Measurements from ENCODE around the gene DMKN.

The DMKN gene

GRCh38 chr19:35522745-35523327, 9.4 kb upstream of the DMKN start:
- no peak for DNase-seq

DNA sequence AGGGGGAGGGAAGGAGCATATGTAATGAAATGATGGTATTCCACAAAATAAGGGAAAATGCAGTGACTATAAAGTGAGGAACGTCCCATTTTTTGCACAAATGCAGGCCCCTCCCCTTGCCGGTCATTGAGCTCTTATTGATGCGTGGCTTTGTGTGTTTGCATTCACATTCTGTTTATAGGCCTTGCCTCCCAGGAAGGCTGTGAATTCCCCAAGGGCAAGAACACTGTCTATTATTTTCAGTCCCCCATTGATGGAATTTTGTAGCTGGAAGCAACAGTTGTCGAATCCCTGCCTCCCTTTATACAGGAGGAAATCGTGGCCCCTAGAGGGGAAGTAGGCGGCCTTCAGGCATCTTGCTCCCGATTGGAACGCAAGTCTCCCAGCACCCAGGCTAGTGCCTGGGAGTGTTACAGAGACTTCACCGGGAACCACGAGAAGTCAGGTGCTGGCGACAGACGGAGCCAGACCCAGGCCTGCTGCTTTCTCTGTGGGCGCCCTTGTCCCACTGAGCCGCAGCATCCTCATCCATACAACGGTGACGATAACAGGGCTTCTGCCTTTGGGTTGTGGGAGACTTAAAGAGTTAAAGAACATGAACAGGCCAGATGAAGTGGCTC, 7.8 kb upstream of the DMKN start:
- no peak for DNase-seq

DNA sequence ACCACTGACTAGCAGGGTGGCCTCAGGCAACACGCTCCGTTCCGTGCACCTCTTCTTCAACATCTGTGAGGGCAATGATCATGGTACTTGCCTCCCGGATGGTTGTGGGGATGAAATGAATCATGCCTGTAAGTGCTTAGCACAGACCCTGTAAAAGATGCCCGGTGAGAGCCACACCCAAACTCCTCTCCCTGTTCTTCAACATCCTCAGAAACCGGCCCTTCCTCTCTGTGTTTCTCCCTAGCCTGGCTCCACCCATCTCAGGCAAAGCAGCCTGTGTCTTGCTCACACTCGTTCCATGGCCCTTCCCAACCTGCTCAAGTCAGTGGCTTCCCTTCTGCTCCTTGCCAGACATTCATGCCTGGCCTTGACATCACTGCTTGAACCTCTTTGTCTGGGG, 5.8 kb upstream of the DMKN start:
- no peak for DNase-seq

GRCh38 chr19:35518313-35518712, 4.9 kb upstream of the DMKN start:
- no peak for DNase-seq

DNA sequence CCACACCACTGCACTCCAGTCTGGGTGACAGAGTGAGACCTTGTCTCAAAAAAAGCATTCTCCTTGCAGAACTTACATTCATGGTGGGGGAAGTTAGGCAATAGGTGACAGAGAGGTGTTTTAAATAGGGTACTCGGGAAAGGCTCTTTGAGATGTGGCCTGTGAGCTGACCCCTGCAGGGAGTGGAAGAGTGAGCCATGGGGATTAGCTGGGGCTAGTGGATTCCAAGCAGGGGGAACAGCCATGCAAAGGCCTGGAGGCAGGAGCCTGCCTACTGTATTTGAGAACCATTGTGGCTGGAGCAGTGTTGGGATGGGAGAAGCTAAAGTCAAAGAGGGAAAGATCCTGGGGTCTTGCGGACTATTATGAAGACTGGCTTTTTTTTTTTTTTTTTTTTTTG, 3.9 kb upstream of the DMKN start:
- DNase-seq = no peak

GRCh38 chr19:35516310-35516709, 2.9 kb upstream of the DMKN start:
- DNase-seq = no peak

DNA sequence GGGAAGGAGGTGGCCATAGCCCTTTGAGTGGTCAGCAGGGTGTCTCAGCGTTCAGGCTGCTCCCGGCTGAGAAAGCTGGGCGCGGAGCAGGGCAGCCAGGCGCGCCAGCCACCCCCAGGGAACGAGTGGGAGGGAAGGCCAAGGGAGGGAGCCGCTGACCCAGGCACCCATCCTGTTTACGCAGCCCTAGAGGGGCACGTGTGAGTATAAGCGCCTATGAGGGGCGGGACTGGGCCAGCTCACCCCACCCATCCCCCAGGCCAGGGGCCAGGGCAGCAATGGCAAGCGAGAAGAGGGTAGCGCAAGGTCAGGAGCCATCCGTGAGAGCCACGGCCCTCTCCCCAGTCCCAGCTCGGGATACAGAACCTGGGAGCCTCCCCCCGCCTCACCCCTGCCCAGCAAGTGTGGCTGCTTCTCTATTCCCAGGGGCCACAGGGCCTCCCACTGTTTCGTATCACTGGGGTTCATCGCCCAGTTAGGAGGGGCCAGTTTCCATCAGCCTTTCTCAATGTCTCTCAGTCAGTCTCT, 897 bp upstream of the DMKN start:
- no peak for DNase-seq

DNA sequence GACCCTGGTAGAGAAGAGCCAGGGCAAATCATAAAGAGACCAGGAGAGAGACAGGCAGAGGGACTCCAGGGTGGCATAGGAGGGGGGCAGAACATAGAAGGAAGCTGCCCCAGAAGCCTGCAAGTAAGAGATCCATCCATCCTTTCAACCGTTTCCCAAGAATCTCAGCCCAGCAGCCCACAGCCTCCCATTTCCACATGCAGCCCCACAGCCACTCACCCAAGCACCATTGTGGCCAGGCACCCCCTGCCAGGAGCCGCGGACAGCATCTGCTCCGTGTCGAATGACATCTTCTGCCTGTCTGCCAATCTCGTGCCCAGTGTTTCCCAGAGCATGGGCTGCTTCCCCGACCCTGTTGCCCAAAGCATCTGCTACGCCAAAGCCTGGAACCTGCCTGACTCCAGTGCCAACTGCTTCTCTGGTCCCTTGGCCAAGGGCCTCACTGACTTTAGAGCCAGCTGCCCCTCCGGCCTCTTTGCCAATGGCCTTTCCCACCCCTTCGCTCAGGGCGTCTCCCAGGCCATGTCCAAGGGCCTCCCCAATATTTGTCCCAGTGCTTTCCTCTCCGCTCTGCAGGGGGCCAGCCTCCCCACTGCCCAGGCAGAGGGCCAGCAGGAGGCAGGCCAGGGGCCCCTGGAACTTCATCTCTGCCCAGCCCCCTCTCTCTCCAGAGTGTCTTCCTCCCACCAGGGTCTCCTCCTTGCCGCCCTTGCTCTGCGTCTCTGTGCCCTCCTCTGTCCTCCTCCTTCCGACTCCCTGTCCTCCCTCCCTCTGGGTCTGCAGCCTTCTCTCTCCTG, 420 bp downstream of the DMKN start:
- no peak for DNase-seq

- no peak for DNase-seq
These were observed 2.1 kb downstream of the DMKN start for GRCh38 chr19:35511337-35511736.

DNA sequence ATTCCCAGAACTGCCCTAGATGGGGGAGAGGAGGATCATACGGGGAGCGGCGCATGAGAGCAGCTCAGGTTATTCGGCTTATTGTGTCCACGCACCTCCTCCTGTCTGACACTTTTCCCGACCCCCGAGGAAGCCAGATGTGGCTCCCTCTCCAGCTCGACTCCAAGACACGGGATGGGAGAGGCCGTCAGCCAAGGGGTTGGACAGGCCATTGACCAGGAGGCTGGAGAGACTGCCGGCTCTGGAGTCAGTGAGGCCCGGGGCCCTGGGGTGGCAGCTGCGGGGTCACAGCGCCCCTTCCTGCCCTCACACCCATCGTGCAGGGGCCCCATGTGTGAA, 2.9 kb downstream of the DMKN start:
- DNase-seq = no peak

- DNase-seq = peak; percentile 18 to 38
These were observed 3.4 kb downstream of the DMKN start for GRCh38 chr19:35509861-35510625.

GRCh38 chr19:35509018-35509652, 4.3 kb downstream of the DMKN start:
- DNase-seq = no peak

DNA sequence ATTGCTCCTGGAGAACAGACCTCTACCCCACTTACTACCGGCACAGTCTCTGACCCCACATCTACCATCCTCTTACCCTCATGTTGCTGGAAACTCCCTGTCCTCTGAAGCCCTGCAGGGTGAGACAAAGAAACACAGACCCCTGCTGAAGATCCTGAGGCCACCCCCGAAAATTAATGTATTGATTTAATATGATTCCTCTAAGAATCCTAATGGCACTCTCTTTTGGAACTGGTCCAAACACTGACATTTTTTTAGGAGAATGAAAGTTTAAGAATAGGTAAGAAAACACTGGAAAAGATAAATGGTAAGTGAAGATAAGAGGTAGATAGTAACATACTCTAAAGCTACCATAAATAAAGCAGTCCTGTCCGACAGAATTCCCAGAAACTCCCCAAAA, 5.3 kb downstream of the DMKN start:
- no peak for DNase-seq

GRCh38 chr19:35507561-35507960, 5.9 kb downstream of the DMKN start:
- DNase-seq = no peak

DNA sequence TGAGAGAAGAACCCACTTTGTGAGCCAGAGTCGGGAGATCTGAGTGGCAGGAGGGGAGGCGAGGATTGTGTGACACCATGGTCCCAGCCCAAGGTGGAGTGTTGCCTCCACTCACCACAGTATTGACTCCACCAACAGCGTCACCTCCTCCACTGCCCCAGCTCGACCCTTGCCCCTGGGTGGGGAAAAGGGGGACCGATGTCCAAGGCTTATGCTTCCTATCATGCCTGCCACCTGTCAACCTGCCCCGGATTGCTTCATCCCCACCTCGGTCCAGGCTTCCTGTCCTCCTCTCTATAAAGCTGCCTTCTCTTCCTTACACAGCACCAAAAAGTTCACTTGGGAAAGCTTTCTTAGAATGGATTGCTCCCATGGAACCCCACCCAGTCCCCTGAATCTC, 7.4 kb downstream of the DMKN start:
- DNase-seq = no peak

- DNase-seq = no peak
These were observed 10.7 kb downstream of the DMKN start for GRCh38 chr19:35502751-35503150.

DNA sequence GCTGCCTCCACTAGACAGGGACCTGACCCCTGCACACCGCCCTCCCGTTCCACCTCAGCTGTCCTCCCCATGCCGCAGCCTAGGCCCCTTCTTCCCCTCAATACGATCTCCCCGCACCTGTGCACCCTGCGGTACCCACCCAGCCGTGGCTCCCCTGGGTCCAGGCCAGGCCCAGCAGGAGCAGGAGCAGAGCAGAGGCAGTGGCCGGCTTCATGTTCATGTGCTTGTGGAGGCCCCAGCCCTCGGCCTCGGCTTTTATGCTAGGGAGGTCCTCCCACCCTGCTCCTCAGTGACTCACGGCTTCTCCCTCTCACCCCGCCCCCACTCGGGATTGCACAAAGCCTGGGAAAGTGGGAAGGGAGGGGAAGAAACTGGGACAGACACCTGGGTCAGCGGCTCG, 11.8 kb downstream of the DMKN start:
- no peak for DNase-seq

DNA sequence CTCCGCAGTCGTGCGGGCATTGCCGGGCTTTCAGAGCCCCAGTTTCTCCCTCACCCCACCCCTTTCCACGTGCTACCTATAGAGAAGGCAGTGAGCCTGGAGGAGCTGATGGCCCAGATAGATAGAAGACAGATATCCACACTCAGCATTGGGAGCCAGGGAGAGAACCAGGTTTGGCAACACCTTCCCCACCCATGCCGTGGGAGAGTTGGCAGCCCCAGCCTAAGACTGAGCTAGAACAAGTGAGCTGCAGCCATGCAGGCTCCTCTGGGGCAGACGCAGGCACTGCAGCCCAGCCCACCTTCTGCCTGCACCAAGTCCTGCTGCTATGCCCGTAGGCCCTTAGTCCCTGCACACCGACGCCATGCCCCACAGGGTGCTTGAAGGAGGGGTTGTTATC, 12.8 kb downstream of the DMKN start:
- no peak for DNase-seq

DNA sequence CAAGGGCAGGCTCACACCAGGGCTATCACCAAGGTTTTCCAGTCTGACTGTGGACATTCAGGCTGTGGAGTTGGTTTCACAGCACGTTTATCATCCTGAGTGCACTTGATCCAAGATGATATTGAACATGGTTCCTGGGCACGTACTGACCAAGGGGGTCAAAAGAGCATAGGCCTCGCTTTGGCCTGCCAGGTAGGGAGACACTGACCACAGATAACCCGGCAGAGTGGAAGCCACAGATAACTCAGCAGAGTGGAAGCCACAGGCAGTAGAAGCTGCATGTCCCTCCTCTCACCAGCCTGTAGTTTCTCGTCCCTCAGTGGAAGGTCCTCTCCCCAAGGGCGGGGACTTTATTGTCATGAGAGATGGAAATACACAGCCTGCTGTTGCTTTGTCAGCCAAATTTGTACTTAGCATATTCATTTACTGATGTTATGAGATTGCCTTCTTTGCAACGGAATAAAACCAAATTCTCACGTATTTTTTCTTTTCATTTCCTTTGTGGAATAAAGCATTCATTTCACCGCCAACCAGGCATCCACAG, 14.4 kb downstream of the DMKN start:
- no peak for DNase-seq

- no peak for DNase-seq
These were observed 15.2 kb downstream of the DMKN start for GRCh38 chr19:35498220-35498619.

GRCh38 chr19:35497406-35497805, 16.0 kb downstream of the DMKN start:
- no peak for DNase-seq

All from Kasumi-1 (cell line).